HepG2 (cell line): ENCODE results near the gene TMOD3. TPM values are rescaled to one million over a fixed set of nuclear protein-coding genes. Genes with fewer than 3 reads are reported as not detected.

Experiments used
- ATAC-seq: fragments of 200-7000 bp; cut with Tn5 transposase; 3 replicates; pipeline ENCODE4 v1.9.1; 2020; ENCODE audit warnings: mild to moderate bottlenecking, moderate library complexity
- BruUV-seq: library from RNA; stranded (reverse); fragments of 400-500 nt; replicated peaks from 2 replicates; lab custom pipeline; 2021; lab: Mats Ljungman, UMichigan
- CTCF ChIA-PET: fragments of 300-600 bp; formaldehyde crosslinking; extraction: SDS; loops from one replicate; lab custom pipeline; 2021; ENCODE audit warnings: low total read pairs, inconsistent platforms, low intra/inter-chr PET ratio; lab: Yijun Ruan, JAX
- POLR2A ChIA-PET: fragments of 350-600 bp; sonication (Branson Sonifier 250); formaldehyde crosslinking; loops from one replicate; lab custom pipeline; 2020; ENCODE audit warnings: antibody characterized with exemption, inconsistent platforms; lab: Yijun Ruan, JAX
- DNase-seq: peaks from one replicate; pipeline ENCODE4 v3.0.0-alpha.2; 2015; ENCODE audit warnings: low spot score
- FAIRE-seq: peaks from 3 replicates; lab custom pipeline; 2011; peaks lifted over from hg19 to GRCh38; lab: Jason Lieb, UNC
- H2AFZ ChIP-seq: one replicate; pipeline ENCODE4 v1.6.1; 2011; ENCODE audit warnings: low read length, inconsistent platforms
- H3K27ac ChIP-seq: fragments of 300-600 bp; 3 replicates; pipeline ENCODE4 v1.8.0; 2011; ENCODE audit warnings: mixed run types, mild to moderate bottlenecking, mixed read lengths, low read length, inconsistent platforms; ENCODE audit not compliant: insufficient read depth; ENCODE audit errors: extremely low read length
- H3K27me3 ChIP-seq, 2 experiments: fragments of 200-600 bp in 1 of 2; 2 replicates in 1 of 2; 3 replicates in 1 of 2; pipeline versions ENCODE4 v1.6.0 to v1.8.0; 2011; ENCODE audit warnings: low read length in 2 of 2, mild to moderate bottlenecking in 2 of 2, moderate library complexity in 2 of 2, inconsistent platforms in 1 of 2; ENCODE audit not compliant: insufficient read depth in 2 of 2, control insufficient read depth in 1 of 2
- H3K36me3 ChIP-seq, 2 experiments: fragments of 200-600 bp in 1 of 2; replicated peaks in 1 of 2; 2 replicates in 1 of 2; 3 replicates in 1 of 2; pipeline versions ENCODE4 v1.5.1 to v1.8.0; 2011; ENCODE audit warnings: low read length in 2 of 2, inconsistent platforms in 1 of 2; ENCODE audit not compliant: insufficient read depth in 2 of 2, control insufficient read depth in 1 of 2
- H3K4me1 ChIP-seq: 2 replicates; pipeline ENCODE4 v1.5.1; 2012; ENCODE audit warnings: low read length, inconsistent platforms; ENCODE audit not compliant: insufficient read depth
- H3K4me2 ChIP-seq: 2 replicates; pipeline ENCODE4 v1.6.0; 2011; ENCODE audit warnings: low read depth, low read length, inconsistent platforms
- H3K4me3 ChIP-seq, 3 experiments: fragments of 200-600 bp in 1 of 3; sonication (generic), shearing (Covaris generic) in 1 of 3; replicated peaks in 1 of 3; 2 replicates each; pipeline ENCODE4 v1.5.1; 2011 to 2016; ENCODE audit warnings: low read length in 3 of 3, inconsistent platforms in 2 of 3, low read depth in 2 of 3, mild to moderate bottlenecking in 2 of 3, control low read depth in 1 of 3, mixed read lengths in 1 of 3; ENCODE audit not compliant: insufficient read depth in 1 of 3
- H3K79me2 ChIP-seq: one replicate; pipeline ENCODE4 v1.6.1; 2011; ENCODE audit warnings: low read length, inconsistent platforms; ENCODE audit not compliant: insufficient read depth
- H3K9ac ChIP-seq: 2 replicates; pipeline ENCODE4 v1.6.0; 2011; ENCODE audit warnings: mild to moderate bottlenecking, low read depth, low read length, inconsistent platforms; ENCODE audit not compliant: insufficient read depth
- H3K9me3 ChIP-seq: 2 replicates; pipeline ENCODE4 v1.5.1; 2012; ENCODE audit warnings: mild to moderate bottlenecking, low read length
- H4K20me1 ChIP-seq: 2 replicates; pipeline ENCODE4 v1.6.0; 2011; ENCODE audit warnings: inconsistent platforms, mild to moderate bottlenecking, low read length, moderate library complexity; ENCODE audit not compliant: insufficient read depth
- CHD2 ChIP-seq: IDR thresholded peaks from 2 replicates; pipeline ENCODE4 v1.6.1; 2011; ENCODE audit warnings: low read depth, low read length, improper control_type of control experiment
- GABPA ChIP-seq, 2 experiments: IDR thresholded peaks; 2 replicates each; pipeline ENCODE4 v1.6.1; 2011 to 2016; ENCODE audit warnings: low read depth in 2 of 2, low read length in 1 of 2, missing biosample characterization in 1 of 2, missing genetic modification characterization in 1 of 2
- NPAS2 ChIP-seq: sonication (generic); formaldehyde crosslinking; IDR thresholded peaks from 2 replicates; pipeline ENCODE4 v1.8.0; 2022; ENCODE audit warnings: mild to moderate bottlenecking, missing genetic modification reagents, borderline replicate concordance
- REPIN1 ChIP-seq: sonication (generic); formaldehyde crosslinking; IDR thresholded peaks from 2 replicates; pipeline ENCODE4 v1.8.0; 2022; ENCODE audit warnings: missing genetic modification reagents, low read depth, mild to moderate bottlenecking, borderline replicate concordance
- ZC3H4 ChIP-seq: sonication (generic); formaldehyde crosslinking; IDR thresholded peaks from 2 replicates; pipeline ENCODE4 v1.4.0; 2020; ENCODE audit warnings: missing genetic modification reagents, borderline replicate concordance
- ZFAT ChIP-seq: sonication (generic); formaldehyde crosslinking; conservative IDR thresholded peaks from 2 replicates; pipeline ENCODE4 v1.8.1; 2023; ENCODE audit warnings: missing genetic modification reagents, inconsistent platforms
- ZNF10 ChIP-seq: sonication (generic); formaldehyde crosslinking; IDR thresholded peaks from 2 replicates; pipeline ENCODE4 v1.4.0; 2020; ENCODE audit warnings: mild to moderate bottlenecking, low read depth, missing genetic modification reagents, borderline replicate concordance
- ZNF615 ChIP-seq: sonication (generic); formaldehyde crosslinking; IDR thresholded peaks from 2 replicates; pipeline ENCODE4 v1.5.0; 2020; ENCODE audit warnings: mild to moderate bottlenecking, missing genetic modification reagents, borderline replicate concordance
- ZNF781 ChIP-seq: sonication (generic); formaldehyde crosslinking; IDR thresholded peaks from 2 replicates; pipeline ENCODE4 v1.5.1; 2020; ENCODE audit warnings: borderline replicate concordance, mild to moderate bottlenecking, missing genetic modification reagents; ENCODE audit errors: not compliant biosample characterization
- WGBS: methylation state at CpG from one replicate; pipeline ENCODE4 v1.1.6; 2017; ENCODE audit warnings: low lambda C conversion rate; 5-methylcytosine and 5-hydroxymethylcytosine counted together
- in situ Hi-C: cut with HindIII; loops from 2 replicates; pipeline ENCODE4 v1.10.0; 2017; ENCODE audit warnings: low pct_unique_long_range_greater_than_20kb; ENCODE audit not compliant: extremely low pct_ligation_motif_present
- intact Hi-C: fragments of 100-400 bp; cut with micrococcal nuclease; formaldehyde crosslinking; loops from one replicate; pipeline ENCODE4 v1.10.0; 2022; ENCODE audit not compliant: unreplicated experiment
- polyA plus RNA-seq, 8 experiments: library from polyadenylated mRNA; depleted of rRNA in 3 of 8; stranded (reverse) in 7 of 8; unstranded in 1 of 8; fragments of >200 nt; fragmentation: Illumina TruSeq in 4 of 8; extraction: Trizol in 4 of 8; gene quantifications; 2 replicates each; pipeline versions ENCODE4 v1.2.1 to v1.2.3, GENCODE V29; 2011 to 2016; ENCODE audit warnings: low read depth in 4 of 8, missing spikeins in 1 of 8, mixed read lengths in 1 of 8; ENCODE audit not compliant: insufficient read depth in 1 of 8
- total RNA-seq, 5 experiments: library from RNA; depleted of rRNA; stranded (reverse); fragments of >200 nt; fragmentation: Illumina TruSeq; extraction: Trizol; gene quantifications; 2 replicates each; pipeline ENCODE4 v1.2.3, GENCODE V29; 2016; ENCODE audit warnings: low read depth in 1 of 5
- TF ChIP-seq, protein P1 (sequence below): sonication (generic); formaldehyde crosslinking; IDR thresholded peaks from 2 replicates; pipeline ENCODE4 v1.5.0; 2020; ENCODE audit warnings: mild to moderate bottlenecking, missing genetic modification reagents
- TF ChIP-seq, protein P2 (sequence below): sonication (generic); formaldehyde crosslinking; IDR thresholded peaks from 2 replicates; pipeline ENCODE4 v1.4.0; 2020; ENCODE audit warnings: missing genetic modification reagents
- TF ChIP-seq, protein P3 (sequence below): sonication (generic); formaldehyde crosslinking; IDR thresholded peaks from 2 replicates; pipeline ENCODE4 v1.9.0; 2021; ENCODE audit warnings: mild to moderate bottlenecking, missing genetic modification reagents
- TF ChIP-seq, protein P4 (sequence below): IDR thresholded peaks from 2 replicates; pipeline ENCODE4 v1.6.1; 2016

Gene TMOD3
- total and polyA plus RNA-seq, 2 of the 13 experiments (the other 11 are each of a cell fraction or from before 2014, with no cell fraction given), result 5.1 to 23.2 TPM

DNA sequence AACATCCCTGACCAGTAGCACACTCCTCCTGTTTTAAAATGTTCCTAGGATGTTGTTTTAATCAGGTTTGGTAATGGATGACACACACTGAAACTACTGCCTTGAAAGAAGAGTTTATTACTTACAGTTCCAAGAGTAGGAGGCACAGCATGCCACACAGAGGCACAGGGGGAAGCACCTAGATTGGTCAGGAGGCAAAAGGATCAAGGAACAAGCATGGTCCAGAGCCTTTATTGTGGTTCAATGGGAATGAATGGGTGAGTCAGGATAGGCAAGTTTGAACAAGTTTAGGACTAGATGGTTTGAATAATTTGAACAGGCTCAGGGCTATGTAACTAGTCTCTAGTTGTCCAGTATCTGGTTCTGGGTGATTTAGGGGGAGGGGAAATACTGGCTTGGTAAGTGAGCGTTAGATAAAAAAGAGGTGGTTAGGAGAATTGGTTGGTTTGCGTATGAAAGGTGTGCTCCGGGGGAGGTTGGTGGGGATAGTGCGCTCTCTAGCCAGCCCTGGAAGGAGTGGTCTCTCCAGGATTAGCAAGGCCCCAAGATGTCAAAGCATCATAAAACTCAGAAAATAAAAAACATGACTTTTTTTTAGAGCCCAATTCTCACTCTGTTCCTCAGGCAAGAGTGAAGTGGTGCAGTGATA, 35.1 kb downstream of the TMOD3 start:
- Histone ChIP-seq H3K79me2 (peaks cover 11% of the 10 kb centered on the region), H3K9me3 (no peaks in the 10 kb centered on the region), H3K27me3 (no peaks in the 10 kb centered on the region), H2AFZ (no peak overlapping the region), H3K4me3 (no peak overlapping the region), H3K4me2 (no peak overlapping the region), H3K9ac (no peak overlapping the region), H3K36me3 (peaks cover 11 to 28% of the 10 kb centered on the region in 2 experiments), H3K27ac (no peak overlapping the region), H4K20me1 (no peaks in the 10 kb centered on the region), H3K4me1 (peaks cover 25% of the 10 kb centered on the region)
- no peak for ATAC-seq
- 99% methylated on average over 4 of the region's 4 CpGs for WGBS
- POLR2A ChIA-PET, result no interaction called here
- BruUV-seq, result no TSS peak
- in situ Hi-C loops, result no loop called here
- no peak for DNase-seq
- no peak for FAIRE-seq
- intact Hi-C loops, result loop anchor here (5.0 kb wide), 1 partner anchor 32 kb away; no protein-coding TSS in a partner anchor
- CTCF ChIA-PET, result no interaction called here
- TF ChIP-seq ZC3H4 (CRISPR knock-in tag), result no peak
- TF ChIP-seq ZNF781 (CRISPR knock-in tag), result no peak
- TF ChIP-seq ZFAT (CRISPR knock-in tag), result no peak
- TF ChIP-seq CHD2, result no peak
- TF ChIP-seq NPAS2 (CRISPR knock-in tag), result no peak
- TF ChIP-seq, protein P1, sequence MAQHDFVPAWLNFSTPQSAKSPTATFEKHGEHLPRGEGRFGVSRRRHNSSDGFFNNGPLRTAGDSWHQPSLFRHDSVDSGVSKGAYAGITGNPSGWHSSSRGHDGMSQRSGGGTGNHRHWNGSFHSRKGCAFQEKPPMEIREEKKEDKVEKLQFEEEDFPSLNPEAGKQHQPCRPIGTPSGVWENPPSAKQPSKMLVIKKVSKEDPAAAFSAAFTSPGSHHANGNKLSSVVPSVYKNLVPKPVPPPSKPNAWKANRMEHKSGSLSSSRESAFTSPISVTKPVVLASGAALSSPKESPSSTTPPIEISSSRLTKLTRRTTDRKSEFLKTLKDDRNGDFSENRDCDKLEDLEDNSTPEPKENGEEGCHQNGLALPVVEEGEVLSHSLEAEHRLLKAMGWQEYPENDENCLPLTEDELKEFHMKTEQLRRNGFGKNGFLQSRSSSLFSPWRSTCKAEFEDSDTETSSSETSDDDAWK (CRISPR knock-in tag), result no peak
- TF ChIP-seq ZNF10, result no peak
- TF ChIP-seq, protein P2, sequence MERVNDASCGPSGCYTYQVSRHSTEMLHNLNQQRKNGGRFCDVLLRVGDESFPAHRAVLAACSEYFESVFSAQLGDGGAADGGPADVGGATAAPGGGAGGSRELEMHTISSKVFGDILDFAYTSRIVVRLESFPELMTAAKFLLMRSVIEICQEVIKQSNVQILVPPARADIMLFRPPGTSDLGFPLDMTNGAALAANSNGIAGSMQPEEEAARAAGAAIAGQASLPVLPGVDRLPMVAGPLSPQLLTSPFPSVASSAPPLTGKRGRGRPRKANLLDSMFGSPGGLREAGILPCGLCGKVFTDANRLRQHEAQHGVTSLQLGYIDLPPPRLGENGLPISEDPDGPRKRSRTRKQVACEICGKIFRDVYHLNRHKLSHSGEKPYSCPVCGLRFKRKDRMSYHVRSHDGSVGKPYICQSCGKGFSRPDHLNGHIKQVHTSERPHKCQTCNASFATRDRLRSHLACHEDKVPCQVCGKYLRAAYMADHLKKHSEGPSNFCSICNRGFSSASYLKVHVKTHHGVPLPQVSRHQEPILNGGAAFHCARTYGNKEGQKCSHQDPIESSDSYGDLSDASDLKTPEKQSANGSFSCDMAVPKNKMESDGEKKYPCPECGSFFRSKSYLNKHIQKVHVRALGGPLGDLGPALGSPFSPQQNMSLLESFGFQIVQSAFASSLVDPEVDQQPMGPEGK, result no peak
- no peak for TF ChIP-seq GABPA (IDR thresholded peaks at IDR 0.05; ENCODE audit: low read depth, low read length)
- TF ChIP-seq GABPA (CRISPR knock-in tag; IDR thresholded peaks at IDR 0.05; ENCODE audit: low read depth), result no peak
- TF ChIP-seq, protein P3, sequence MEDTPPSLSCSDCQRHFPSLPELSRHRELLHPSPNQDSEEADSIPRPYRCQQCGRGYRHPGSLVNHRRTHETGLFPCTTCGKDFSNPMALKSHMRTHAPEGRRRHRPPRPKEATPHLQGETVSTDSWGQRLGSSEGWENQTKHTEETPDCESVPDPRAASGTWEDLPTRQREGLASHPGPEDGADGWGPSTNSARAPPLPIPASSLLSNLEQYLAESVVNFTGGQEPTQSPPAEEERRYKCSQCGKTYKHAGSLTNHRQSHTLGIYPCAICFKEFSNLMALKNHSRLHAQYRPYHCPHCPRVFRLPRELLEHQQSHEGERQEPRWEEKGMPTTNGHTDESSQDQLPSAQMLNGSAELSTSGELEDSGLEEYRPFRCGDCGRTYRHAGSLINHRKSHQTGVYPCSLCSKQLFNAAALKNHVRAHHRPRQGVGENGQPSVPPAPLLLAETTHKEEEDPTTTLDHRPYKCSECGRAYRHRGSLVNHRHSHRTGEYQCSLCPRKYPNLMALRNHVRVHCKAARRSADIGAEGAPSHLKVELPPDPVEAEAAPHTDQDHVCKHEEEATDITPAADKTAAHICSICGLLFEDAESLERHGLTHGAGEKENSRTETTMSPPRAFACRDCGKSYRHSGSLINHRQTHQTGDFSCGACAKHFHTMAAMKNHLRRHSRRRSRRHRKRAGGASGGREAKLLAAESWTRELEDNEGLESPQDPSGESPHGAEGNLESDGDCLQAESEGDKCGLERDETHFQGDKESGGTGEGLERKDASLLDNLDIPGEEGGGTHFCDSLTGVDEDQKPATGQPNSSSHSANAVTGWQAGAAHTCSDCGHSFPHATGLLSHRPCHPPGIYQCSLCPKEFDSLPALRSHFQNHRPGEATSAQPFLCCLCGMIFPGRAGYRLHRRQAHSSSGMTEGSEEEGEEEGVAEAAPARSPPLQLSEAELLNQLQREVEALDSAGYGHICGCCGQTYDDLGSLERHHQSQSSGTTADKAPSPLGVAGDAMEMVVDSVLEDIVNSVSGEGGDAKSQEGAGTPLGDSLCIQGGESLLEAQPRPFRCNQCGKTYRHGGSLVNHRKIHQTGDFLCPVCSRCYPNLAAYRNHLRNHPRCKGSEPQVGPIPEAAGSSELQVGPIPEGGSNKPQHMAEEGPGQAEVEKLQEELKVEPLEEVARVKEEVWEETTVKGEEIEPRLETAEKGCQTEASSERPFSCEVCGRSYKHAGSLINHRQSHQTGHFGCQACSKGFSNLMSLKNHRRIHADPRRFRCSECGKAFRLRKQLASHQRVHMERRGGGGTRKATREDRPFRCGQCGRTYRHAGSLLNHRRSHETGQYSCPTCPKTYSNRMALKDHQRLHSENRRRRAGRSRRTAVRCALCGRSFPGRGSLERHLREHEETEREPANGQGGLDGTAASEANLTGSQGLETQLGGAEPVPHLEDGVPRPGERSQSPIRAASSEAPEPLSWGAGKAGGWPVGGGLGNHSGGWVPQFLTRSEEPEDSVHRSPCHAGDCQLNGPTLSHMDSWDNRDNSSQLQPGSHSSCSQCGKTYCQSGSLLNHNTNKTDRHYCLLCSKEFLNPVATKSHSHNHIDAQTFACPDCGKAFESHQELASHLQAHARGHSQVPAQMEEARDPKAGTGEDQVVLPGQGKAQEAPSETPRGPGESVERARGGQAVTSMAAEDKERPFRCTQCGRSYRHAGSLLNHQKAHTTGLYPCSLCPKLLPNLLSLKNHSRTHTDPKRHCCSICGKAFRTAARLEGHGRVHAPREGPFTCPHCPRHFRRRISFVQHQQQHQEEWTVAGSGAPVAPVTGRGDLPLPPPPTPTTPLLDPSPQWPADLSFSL (CRISPR knock-in tag), result no peak
- TF ChIP-seq REPIN1 (CRISPR knock-in tag), result no peak
- TF ChIP-seq, protein P4, sequence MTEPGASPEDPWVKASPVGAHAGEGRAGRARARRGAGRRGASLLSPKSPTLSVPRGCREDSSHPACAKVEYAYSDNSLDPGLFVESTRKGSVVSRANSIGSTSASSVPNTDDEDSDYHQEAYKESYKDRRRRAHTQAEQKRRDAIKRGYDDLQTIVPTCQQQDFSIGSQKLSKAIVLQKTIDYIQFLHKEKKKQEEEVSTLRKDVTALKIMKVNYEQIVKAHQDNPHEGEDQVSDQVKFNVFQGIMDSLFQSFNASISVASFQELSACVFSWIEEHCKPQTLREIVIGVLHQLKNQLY (CRISPR knock-in tag), result no peak
- no peak for TF ChIP-seq ZNF615 (CRISPR knock-in tag)
